H1 (cell line): ENCODE data around the gene ERGIC3. TPM values are rescaled to one million over a fixed set of nuclear protein-coding genes. Genes with fewer than 3 reads are reported as not detected.

Source experiments
- BRCA1 ChIP-seq: IDR thresholded peaks from 2 replicates; pipeline ENCODE4 v1.6.1; 2012; ENCODE audit warnings: low read depth, low read length, improper control_type of control experiment
- polyA plus RNA-seq, 7 experiments: library from polyadenylated mRNA; depleted of rRNA in 3 of 7; stranded (reverse) in 5 of 7; unstranded in 2 of 7; fragments of >200 nt in 5 of 7; fragments of 200-250 nt in 2 of 7; gene quantifications; 1 replicate in 5 of 7; 2 replicates in 1 of 7; 4 replicates in 1 of 7; pipeline versions ENCODE4 v1.2.1 to v1.2.3, GENCODE V29; 2011 to 2013; ENCODE audit warnings: missing spikeins in 2 of 7, mixed read lengths in 2 of 7
- total RNA-seq: library from RNA; stranded (reverse); fragmentation: NEBNext Ultra II Directional; extraction: Animal tissue kit (Norgen Biotek cat#: 25700); gene quantifications from 2 replicates; pipeline ENCODE4 v1.2.1, GENCODE V29; 2021

ERGIC3 gene
- total and polyA plus RNA-seq, 2 of the 8 experiments (the other 6 are each of a cell fraction or from before 2014, with no cell fraction given): 178 to 341 TPM

DNA sequence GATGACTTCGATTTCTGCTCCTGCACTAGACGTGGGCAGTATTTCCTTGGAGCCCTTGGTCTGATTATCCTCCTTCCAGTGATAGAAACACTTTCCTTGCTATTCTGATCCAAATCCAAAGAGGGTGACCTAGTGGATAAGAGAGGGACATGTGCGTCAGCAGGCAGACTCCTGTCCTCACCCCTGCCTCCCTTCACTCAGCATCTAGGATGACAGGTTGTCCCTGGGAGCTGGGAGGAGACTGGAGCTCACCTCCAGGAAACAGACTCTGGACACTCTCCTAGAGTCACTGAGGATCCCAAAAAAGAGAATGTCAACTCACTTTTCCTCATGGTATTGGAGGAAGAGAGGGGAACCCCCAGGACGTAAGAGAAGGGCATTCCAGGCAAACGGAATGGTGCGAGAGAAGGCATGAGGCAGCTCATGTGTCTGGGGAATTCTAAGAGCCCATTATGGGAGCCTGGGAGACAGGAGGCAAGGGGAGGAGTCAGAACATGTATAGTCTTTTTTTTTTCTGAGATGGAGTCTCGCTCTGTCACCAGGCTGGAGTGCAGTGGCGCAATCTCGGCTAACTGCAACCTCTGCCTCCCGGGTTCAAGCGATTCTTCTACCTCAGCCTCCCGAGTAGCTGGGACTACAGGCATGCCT is 14.6 kb upstream of the ERGIC3 start (continued):
- TF ChIP-seq BRCA1: no peak
